ENCODE data around the gene TMEFF1. TPM values are rescaled to one million over a fixed set of nuclear protein-coding genes. Genes with fewer than 3 reads are reported as not detected.

TMEFF1 gene
- total RNA-seq, 1 experiment from 2014 or later, result 3.3 TPM

- intact Hi-C loops (cut with micrococcal nuclease), result no loop called here
- peak overlapping the region; percentile 66 for H3K4me2 ChIP-seq (ENCODE audit: low read length)
- CTCF ChIA-PET, result no interaction called here
These were observed 42.5 kb upstream of the TMEFF1 start for GRCh38 chr9:100430286-100430940.

More at GRCh38 chr9:100430286-100430940, 42.5 kb upstream of the TMEFF1 start:
- no peaks in the 10 kb centered on the region for H4K20me1 ChIP-seq (ENCODE audit: insufficient read depth)
- H3K4me1 ChIP-seq (ENCODE audit: control insufficient read depth in 1 of 2, insufficient read depth in 2 of 2, low read length in 2 of 2), result peaks cover 33 to 44% of the 10 kb centered on the region in 2 experiments
- ChIA-PET RAD21 (ENCODE audit: low non-redundant PET in 1 of 2, low total read pairs in 2 of 2, uncharacterized antibody in 2 of 2, unreplicated experiment in 2 of 2) (no interaction called here), POLR2A (no interaction called here)
- peaks cover 73% of the 10 kb centered on the region for H3K79me2 ChIP-seq (ENCODE audit: insufficient read depth, low read length)
- no TSS peak for BruUV-seq (replicated peaks)
- H3K9me2 ChIP-seq (ENCODE audit: insufficient read depth), result no peaks in the 10 kb centered on the region
- peak overlapping the region; percentile 67; the same call in 1 of the 2 replicates for H3K27ac ChIP-seq (ENCODE audit: low read depth, low read length)
- H2AFZ ChIP-seq (ENCODE audit: low read depth, low read length, poor library complexity, severe bottlenecking), result no peak overlapping the region
- H3K27me3 ChIP-seq (ENCODE audit: insufficient read depth, low read length), result no peaks in the 10 kb centered on the region
- peak overlapping the region; percentile 78; the same call in 1 of the 2 replicates for H3K9ac ChIP-seq (ENCODE audit: low read length)
- no peaks in the 10 kb centered on the region for H3K9me3 ChIP-seq (ENCODE audit: control insufficient read depth in 1 of 2, insufficient read depth in 1 of 2, low read depth in 1 of 2, low read length in 2 of 2)
- DNase-seq (ENCODE audit: low read depth, low spot score), result no peak
- ATAC-seq, result no peak
- H3K4me3 ChIP-seq (replicated peaks in 1 of 2; ENCODE audit: low read depth in 1 of 2, low read length in 2 of 2), result no peak overlapping the region; a peak in 1 of 4 replicates
- no peaks in the 10 kb centered on the region for H3K36me3 ChIP-seq (ENCODE audit: control insufficient read depth in 1 of 2, insufficient read depth in 2 of 2, low read length in 2 of 2)
- TF ChIP-seq POLR2AphosphoS5 (IDR thresholded peaks at IDR 0.05; ENCODE audit: low read depth, low read length), result no peak
- no peak for TF ChIP-seq EZH2phosphoT487 (IDR thresholded peaks at IDR 0.05; ENCODE audit: borderline replicate concordance)
- TF ChIP-seq SIN3A (IDR thresholded peaks at IDR 0.05; ENCODE audit: low read depth), result no peak
- TF ChIP-seq EGR1 (IDR thresholded peaks at IDR 0.05; ENCODE audit: low read depth), result no peak
- no peak for TF ChIP-seq POLR2A (IDR thresholded peaks at IDR 0.05; ENCODE audit: borderline replicate concordance, extremely low read depth, insufficient read depth, insufficient read length)
- TF ChIP-seq CEBPB (IDR thresholded peaks at IDR 0.05; ENCODE audit: low read depth), result no peak
- no peak for TF ChIP-seq MAX (IDR thresholded peaks at IDR 0.05)
- TF ChIP-seq ZNF274 (IDR thresholded peaks at IDR 0.05; ENCODE audit: low read depth, low read length), result no peak
- TF ChIP-seq EZH2 (IDR thresholded peaks at IDR 0.05), result no peak
- TF ChIP-seq CBX3 (IDR thresholded peaks at IDR 0.05; ENCODE audit: low read depth), result no peak
- no peak for TF ChIP-seq TCF7L2 (IDR thresholded peaks at IDR 0.05; ENCODE audit: borderline replicate concordance, extremely low read depth, insufficient read depth, insufficient read length)
- TF ChIP-seq YY1 (IDR thresholded peaks at IDR 0.05; ENCODE audit: extremely low read depth, insufficient replicate concordance, low read depth, low read length), result no peak
- TF ChIP-seq REST (IDR thresholded peaks at IDR 0.05; ENCODE audit: low read depth), result no peak

All from HCT116 (cell line).